IMR-90 (cell line): ENCODE data around the gene DHCR7.

Experiments
- BHLHE40 ChIP-seq: fragments of 150-350 bp; IDR thresholded peaks from 2 replicates; pipeline ENCODE4 v1.6.1; 2016; ENCODE audit warnings: mild to moderate bottlenecking, low read depth, low read length
- CEBPB ChIP-seq: IDR thresholded peaks from 2 replicates; pipeline ENCODE4 v1.6.1; 2012; ENCODE audit warnings: low read depth, low read length, improper control_type of control experiment
- MAFK ChIP-seq: IDR thresholded peaks from 2 replicates; pipeline ENCODE4 v1.6.1; 2012; ENCODE audit warnings: low read depth, low read length, improper control_type of control experiment
- MAZ ChIP-seq: IDR thresholded peaks from 2 replicates; pipeline ENCODE4 v1.6.1; 2012; ENCODE audit warnings: low read depth, mild to moderate bottlenecking, low read length, improper control_type of control experiment, moderate library complexity, borderline replicate concordance
- MXI1 ChIP-seq: IDR thresholded peaks from 2 replicates; pipeline ENCODE4 v1.6.1; 2012; ENCODE audit warnings: low read depth, mild to moderate bottlenecking, low read length, moderate library complexity, borderline replicate concordance
- NFE2L2 ChIP-seq: fragments of 150-350 bp; IDR thresholded peaks from 2 replicates; pipeline ENCODE4 v1.6.1; 2016; ENCODE audit warnings: low read depth, mild to moderate bottlenecking, low read length
- POLR2A ChIP-seq: IDR thresholded peaks from 2 replicates; pipeline ENCODE4 v1.6.1; 2012; ENCODE audit warnings: mild to moderate bottlenecking, low read depth, low read length
- RFX5 ChIP-seq: IDR thresholded peaks from 2 replicates; pipeline ENCODE4 v1.8.0; 2012; ENCODE audit warnings: low read depth, mild to moderate bottlenecking, low read length, moderate library complexity
- SMC3 ChIP-seq: fragments of 150-350 bp; IDR thresholded peaks from 2 replicates; pipeline ENCODE4 v1.6.1; 2016; ENCODE audit warnings: low read depth, mild to moderate bottlenecking, antibody characterized with exemption, low read length, moderate library complexity
- TF ChIP-seq, protein P1 (sequence below): conservative IDR thresholded peaks from 2 replicates; pipeline ENCODE4 v1.5.1; 2012; ENCODE audit warnings: mild to moderate bottlenecking, low read depth, low read length, improper control_type of control experiment
- TF ChIP-seq, protein P2 (sequence below): fragments of 150-350 bp; IDR thresholded peaks from 2 replicates; pipeline ENCODE4 v1.6.1; 2017; ENCODE audit warnings: mild to moderate bottlenecking, antibody characterized with exemption, low read length, low read depth

DNA sequence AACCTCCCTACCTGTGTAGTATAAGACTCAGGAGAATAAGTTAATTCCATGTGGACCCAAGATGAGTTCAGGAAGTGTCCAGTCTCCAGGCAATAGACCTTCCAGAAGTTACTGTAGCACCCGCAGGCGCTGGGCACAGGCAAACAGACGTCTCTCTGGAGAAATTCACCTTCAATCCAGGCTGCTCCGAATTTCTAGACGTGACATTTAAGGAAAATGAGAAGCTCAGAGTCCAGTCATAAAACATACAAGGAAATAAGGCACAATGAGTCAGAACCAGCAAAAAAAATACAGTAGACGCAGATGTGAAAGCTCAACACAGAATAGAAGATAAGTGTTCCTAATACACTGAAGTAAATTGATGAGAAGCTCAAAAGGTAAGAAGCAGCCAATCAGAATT lies 19.0 kb upstream of the DHCR7 start:
- TF ChIP-seq POLR2A (no peak), RFX5 (no peak), MAZ (no peak), MXI1 (no peak), NFE2L2 (no peak), MAFK (no peak), CEBPB (no peak), SMC3 (no peak), BHLHE40 (no peak)
- TF ChIP-seq, protein P1, sequence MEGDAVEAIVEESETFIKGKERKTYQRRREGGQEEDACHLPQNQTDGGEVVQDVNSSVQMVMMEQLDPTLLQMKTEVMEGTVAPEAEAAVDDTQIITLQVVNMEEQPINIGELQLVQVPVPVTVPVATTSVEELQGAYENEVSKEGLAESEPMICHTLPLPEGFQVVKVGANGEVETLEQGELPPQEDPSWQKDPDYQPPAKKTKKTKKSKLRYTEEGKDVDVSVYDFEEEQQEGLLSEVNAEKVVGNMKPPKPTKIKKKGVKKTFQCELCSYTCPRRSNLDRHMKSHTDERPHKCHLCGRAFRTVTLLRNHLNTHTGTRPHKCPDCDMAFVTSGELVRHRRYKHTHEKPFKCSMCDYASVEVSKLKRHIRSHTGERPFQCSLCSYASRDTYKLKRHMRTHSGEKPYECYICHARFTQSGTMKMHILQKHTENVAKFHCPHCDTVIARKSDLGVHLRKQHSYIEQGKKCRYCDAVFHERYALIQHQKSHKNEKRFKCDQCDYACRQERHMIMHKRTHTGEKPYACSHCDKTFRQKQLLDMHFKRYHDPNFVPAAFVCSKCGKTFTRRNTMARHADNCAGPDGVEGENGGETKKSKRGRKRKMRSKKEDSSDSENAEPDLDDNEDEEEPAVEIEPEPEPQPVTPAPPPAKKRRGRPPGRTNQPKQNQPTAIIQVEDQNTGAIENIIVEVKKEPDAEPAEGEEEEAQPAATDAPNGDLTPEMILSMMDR = no peak
- TF ChIP-seq, protein P2, sequence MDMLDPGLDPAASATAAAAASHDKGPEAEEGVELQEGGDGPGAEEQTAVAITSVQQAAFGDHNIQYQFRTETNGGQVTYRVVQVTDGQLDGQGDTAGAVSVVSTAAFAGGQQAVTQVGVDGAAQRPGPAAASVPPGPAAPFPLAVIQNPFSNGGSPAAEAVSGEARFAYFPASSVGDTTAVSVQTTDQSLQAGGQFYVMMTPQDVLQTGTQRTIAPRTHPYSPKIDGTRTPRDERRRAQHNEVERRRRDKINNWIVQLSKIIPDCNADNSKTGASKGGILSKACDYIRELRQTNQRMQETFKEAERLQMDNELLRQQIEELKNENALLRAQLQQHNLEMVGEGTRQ = no peak
